ENCODE data around the gene DNAJC13. TPM values are rescaled to one million over a fixed set of nuclear protein-coding genes. Genes with fewer than 3 reads are reported as not detected.

Gene DNAJC13
- total and polyA plus RNA-seq, 8 donors, result 3.8 to 23.2 (median 11.6) TPM

- peak in 3 of 4 donors; percentile 53 to 61 (median 53) for TF ChIP-seq CTCF (IDR thresholded peaks at IDR 0.05)
- Histone ChIP-seq H3K9me3 (no peaks in the 10 kb centered on the region), H3K36me3 (no peaks in the 10 kb centered on the region), H3K27ac (no peak overlapping the region), H3K4me3 (no peak overlapping the region), H3K27me3 (no peaks in the 10 kb centered on the region), H3K4me1 (no peaks in the 10 kb centered on the region)
- FAIRE-seq (peak; percentile 64), ATAC-seq (peak in 3 of 4 donors; percentile 79 to 85 (median 82)), DNase-seq (peak in 1 of 6 donors; percentile 29)
- intact Hi-C loops (cut with DNase I), result loop anchor here in 1 of 3 donors (10.0 kb wide), 1 partner anchor 604 kb away; no protein-coding TSS in a partner anchor
- 56 to 63% methylated on average over 5 of the region's 5 CpGs for WGBS, 2 donors
These were observed 18.0 kb upstream of the DNAJC13 start for GRCh38 chr3:132399054-132399929.

- Histone ChIP-seq H3K4me3 (no peak overlapping the region), H3K9me3 (no peaks in the 10 kb centered on the region), H3K27me3 (no peaks in the 10 kb centered on the region), H3K4me1 (peaks cover 0 to 12% (median 0%) of the 10 kb centered on the region in 3 donors), H3K27ac (no peak overlapping the region), H3K36me3 (no peaks in the 10 kb centered on the region)
- DNase-seq (no peak), ATAC-seq (no peak), FAIRE-seq (no peak)
- WGBS, 2 donors, result 72 to 87% methylated on average over 13 of the region's 13 CpGs
- intact Hi-C loops (cut with DNase I), result no loop called here
- no peak for TF ChIP-seq CTCF (IDR thresholded peaks at IDR 0.05)
These were observed 16.0 kb upstream of the DNAJC13 start for GRCh38 chr3:132401255-132401654.

GRCh38 chr3:132404276-132404675 is 13.0 kb upstream of the DNAJC13 start:
- intact Hi-C loops (cut with DNase I), result no loop called here
- Histone ChIP-seq H3K4me3 (no peak overlapping the region), H3K27ac (no peak overlapping the region), H3K4me1 (peaks cover 0 to 12% (median 0%) of the 10 kb centered on the region in 3 donors), H3K27me3 (no peaks in the 10 kb centered on the region), H3K9me3 (no peaks in the 10 kb centered on the region), H3K36me3 (no peaks in the 10 kb centered on the region)
- no peak for ATAC-seq
- no peak for TF ChIP-seq CTCF (IDR thresholded peaks at IDR 0.05)
- 86 to 90% methylated on average over 3 of the region's 3 CpGs for WGBS, 2 donors
- no peak for FAIRE-seq
- no peak for DNase-seq

- FAIRE-seq (no peak), ATAC-seq (peak in 3 of 4 donors; percentile 75 to 87 (median 76)), DNase-seq (no peak)
- 52 to 54% methylated on average over 1 of the region's 1 CpG for WGBS, 2 donors
- Histone ChIP-seq H3K4me1 (peaks cover 0 to 12% (median 0%) of the 10 kb centered on the region in 3 donors), H3K27ac (no peak overlapping the region), H3K36me3 (no peaks in the 10 kb centered on the region), H3K9me3 (no peaks in the 10 kb centered on the region), H3K4me3 (no peak overlapping the region), H3K27me3 (no peaks in the 10 kb centered on the region)
- intact Hi-C loops (cut with DNase I), result no loop called here
- TF ChIP-seq CTCF (IDR thresholded peaks at IDR 0.05), result no peak
These were observed 12.1 kb upstream of the DNAJC13 start for GRCh38 chr3:132405188-132405587.

Measured in pancreas (tissue), 10 donors.